Calu3 (cell line): ENCODE results near the gene TP53TG5. TPM values are rescaled to one million over a fixed set of nuclear protein-coding genes. Genes with fewer than 3 reads are reported as not detected.

ENCODE experiments used
- Bru-seq: library from RNA; stranded (reverse); fragments of 400-500 nt; gene quantifications from one replicate; lab custom pipeline; 2021; lab: Mats Ljungman, UMichigan
- BruChase-seq, 2 experiments: library from RNA; stranded (reverse); fragments of 400-500 nt; gene quantifications; one replicate each; lab custom pipeline; 2021; lab: Mats Ljungman, UMichigan
- BruUV-seq: library from RNA; stranded (reverse); fragments of 400-500 nt; replicated peaks from 2 replicates; lab custom pipeline; 2021; lab: Mats Ljungman, UMichigan
- CTCF ChIA-PET: fragments of 300-600 bp; sonication (Branson Sonifier 250); formaldehyde crosslinking; loops from one replicate; lab custom pipeline; 2022; ENCODE audit warnings: antibody characterized with exemption; lab: Charles Lee
- DNase-seq: peaks from one replicate; pipeline ENCODE4 v3.0.0; 2022
- H3K27ac Mint-ChIP-seq: one replicate; pipeline ENCODE4 v1.8.0; 2022; ENCODE audit warnings: mixed read lengths; ENCODE audit not compliant: unreplicated experiment
- H3K27me3 Mint-ChIP-seq: one replicate; pipeline ENCODE4 v1.8.0; 2022; ENCODE audit warnings: mixed read lengths; ENCODE audit not compliant: unreplicated experiment
- H3K36me3 Mint-ChIP-seq: one replicate; pipeline ENCODE4 v1.8.0; 2022; ENCODE audit warnings: mild to moderate bottlenecking, moderate library complexity, mixed read lengths; ENCODE audit not compliant: insufficient read depth, unreplicated experiment
- H3K4me1 Mint-ChIP-seq: one replicate; pipeline ENCODE4 v1.8.0; 2022; ENCODE audit warnings: mild to moderate bottlenecking, low read depth, mixed read lengths; ENCODE audit not compliant: unreplicated experiment
- H3K4me3 Mint-ChIP-seq: one replicate; pipeline ENCODE4 v1.8.0; 2022; ENCODE audit warnings: mild to moderate bottlenecking, low read depth, moderate library complexity, mixed read lengths; ENCODE audit not compliant: unreplicated experiment
- H3K9me3 Mint-ChIP-seq: one replicate; pipeline ENCODE4 v1.8.0; 2022; ENCODE audit warnings: low read depth, mixed read lengths; ENCODE audit not compliant: unreplicated experiment
- CTCF ChIP-seq: fragments of 200-600 bp; IDR thresholded peaks from one replicate; pipeline ENCODE4 v1.8.0; 2022; ENCODE audit warnings: antibody characterized with exemption; ENCODE audit not compliant: unreplicated experiment
- intact Hi-C: fragments of 100-400 bp; cut with micrococcal nuclease; formaldehyde crosslinking; loops from one replicate; pipeline ENCODE4 v1.10.0; 2022; ENCODE audit not compliant: unreplicated experiment
- long read RNA-seq: library from polyadenylated mRNA; stranded (forward); transcript quantifications from one replicate; pipeline ENCODE4 v2.0.0, GENCODE V29; 2022
- total RNA-seq: library from RNA; stranded (reverse); gene quantifications from 2 replicates; pipeline ENCODE4 v1.2.3, GENCODE V29; 2022

Gene TP53TG5
- total RNA-seq, result 0.52 and 0.88 TPM in 2 replicates
- Bru-seq, nascent RNA, result not detected
- not detected for BruChase-seq, experiment 1, labeled RNA remaining after a 6-hour chase
- BruChase-seq, experiment 2, labeled RNA remaining after a 2-hour chase, result not detected
- long read RNA-seq, result 0 reads

- Mint-ChIP-seq H3K4me1 (no peaks in the 10 kb centered on the region), H3K4me3 (no peak within 1 kb of the TSS), H3K27me3 (no peaks in the 10 kb centered on the region), H3K36me3 (peaks cover 12% of the 10 kb centered on the region), H3K9me3 (no peaks in the 10 kb centered on the region), H3K27ac (no peak within 1 kb of the TSS)
- no peak for TF ChIP-seq CTCF
- intact Hi-C loops, result no loop called here
- no peak for DNase-seq
- CTCF ChIA-PET, result no interaction called here
- no TSS peak for BruUV-seq
Observed at GRCh38 chr20:45378191-45378590, at the start of gene TP53TG5. Gene TP53TG5 (minus strand): TSS chr20:45378325. CDS start chr20:45378236, 89 bp downstream.

- Mint-ChIP-seq H3K4me3 (no peak overlapping the region), H3K27me3 (no peaks in the 10 kb centered on the region), H3K36me3 (peaks cover 19% of the 10 kb centered on the region), H3K9me3 (no peaks in the 10 kb centered on the region), H3K27ac (no peak overlapping the region), H3K4me1 (no peaks in the 10 kb centered on the region)
- no peak for DNase-seq
- intact Hi-C loops, result no loop called here
- no TSS peak for BruUV-seq
- CTCF ChIA-PET, result interaction anchor here (0.7 kb wide), 1 partner anchor 19 kb away, joined by 3 read pairs; the partner anchor contains the start of gene DBNDD2
- TF ChIP-seq CTCF, result no peak
Observed at GRCh38 chr20:45427236-45428149, 49.4 kb upstream of the TP53TG5 start.

- H3K4me3 Mint-ChIP-seq, result no peak overlapping the region
- no peaks in the 10 kb centered on the region for H3K9me3 Mint-ChIP-seq
- H3K36me3 Mint-ChIP-seq, result peaks cover 22% of the 10 kb centered on the region
- CTCF ChIA-PET, result interaction anchor here (0.7 kb wide), 1 partner anchor 18 kb away, joined by 3 read pairs; the partner anchor contains the start of gene DBNDD2
- H3K27ac Mint-ChIP-seq, result no peak overlapping the region
- no TSS peak for BruUV-seq
- no peaks in the 10 kb centered on the region for H3K27me3 Mint-ChIP-seq
- intact Hi-C loops, result no loop called here
- no peaks in the 10 kb centered on the region for H3K4me1 Mint-ChIP-seq
- DNase-seq, result no peak
- TF ChIP-seq CTCF, result no peak
Observed at GRCh38 chr20:45426320-45427016, 48.3 kb upstream of the TP53TG5 start.

- BruUV-seq, result no TSS peak
- CTCF ChIA-PET, result no interaction called here
Observed at GRCh38 chr20:45425561-45425960, 47.4 kb upstream of the TP53TG5 start.

More at GRCh38 chr20:45425561-45425960, 47.4 kb upstream of the TP53TG5 start:
- DNase-seq, result no peak
- TF ChIP-seq CTCF, result no peak
- no peak overlapping the region for H3K4me3 Mint-ChIP-seq
- intact Hi-C loops, result no loop called here
- H3K36me3 Mint-ChIP-seq, result peaks cover 22% of the 10 kb centered on the region
- no peaks in the 10 kb centered on the region for H3K9me3 Mint-ChIP-seq
- H3K27ac Mint-ChIP-seq, result no peak overlapping the region
- H3K27me3 Mint-ChIP-seq, result no peaks in the 10 kb centered on the region
- no peaks in the 10 kb centered on the region for H3K4me1 Mint-ChIP-seq
